ENCODE results near the gene KLHDC3. TPM values are rescaled to one million over a fixed set of nuclear protein-coding genes. Genes with fewer than 3 reads are reported as not detected.
A peak's percentile ranks its signal among the peaks of the same experiment; 100 is the strongest.

KLHDC3 gene
- total and polyA plus RNA-seq, 2 experiments from 2014 or later, result 90.5 to 99.5 TPM

DNA sequence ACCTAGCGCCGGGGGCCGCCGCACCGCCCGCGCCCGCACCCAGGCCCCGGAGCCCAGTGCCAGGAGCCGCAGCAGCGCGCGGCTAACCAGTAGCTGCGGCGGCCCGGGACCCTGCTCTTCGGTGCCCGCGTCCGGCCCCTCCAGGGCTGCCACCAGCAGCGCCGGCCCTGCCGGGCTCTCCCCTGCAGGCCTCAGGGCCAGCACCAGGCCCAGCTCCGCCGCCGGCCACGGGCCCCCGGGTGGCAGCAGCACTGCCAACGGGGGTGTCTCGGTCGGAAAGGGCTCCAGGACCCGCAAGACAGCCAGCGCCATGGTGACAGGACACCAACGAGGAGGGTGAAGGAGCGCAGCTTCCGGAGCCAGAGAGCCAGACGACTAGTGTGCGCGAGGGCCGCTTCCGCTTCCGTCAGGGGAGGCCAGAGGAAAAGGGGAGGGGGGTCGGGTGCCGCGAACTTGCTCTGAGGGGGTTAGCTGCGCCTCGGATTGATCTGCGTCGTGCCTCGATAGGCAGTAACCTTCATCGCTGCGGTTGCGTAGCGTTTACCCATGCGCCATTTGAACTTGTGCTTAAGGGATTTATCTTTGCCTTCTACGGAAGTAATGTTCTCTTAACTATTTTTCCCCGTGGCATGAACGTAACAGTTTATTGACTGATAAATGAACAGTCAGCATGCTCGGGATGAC is 35.1 kb upstream of the KLHDC3 start, which contains the start of gene PEX6:
TSS of gene PEX6 (minus strand) at position 343 of the 684 bp plus-strand sequence. CDS start at position 312, 31 bp downstream.
- no peaks in the 10 kb centered on the region for H3K27me3 ChIP-seq
- DNase-seq (ENCODE audit: low spot score), result peak; percentile 94
- H3K4me2 ChIP-seq, result peak within 1 kb of the TSS; percentile 85
- H3K4me1 ChIP-seq (ENCODE audit: insufficient read depth), result peaks cover 15% of the 10 kb centered on the region
- no peaks in the 10 kb centered on the region for H4K20me1 ChIP-seq (ENCODE audit: insufficient read depth, poor library complexity, severe bottlenecking)
- peak within 1 kb of the TSS; percentile 95 for H3K4me3 ChIP-seq
- WGBS (ENCODE audit: low lambda C conversion rate, missing lambda C conversion rate), result 3% methylated on average over 55 of the region's 59 CpGs
- H3K27ac ChIP-seq, result peak within 1 kb of the TSS; percentile 97
- no peaks in the 10 kb centered on the region for H3K36me3 ChIP-seq (replicated peaks; ENCODE audit: insufficient read depth, low read depth)
- peaks cover 33% of the 10 kb centered on the region for H3K79me2 ChIP-seq
- H3K9me2 ChIP-seq (replicated peaks; ENCODE audit: insufficient read depth), result no peaks in the 10 kb centered on the region
- TF ChIP-seq, protein P1, sequence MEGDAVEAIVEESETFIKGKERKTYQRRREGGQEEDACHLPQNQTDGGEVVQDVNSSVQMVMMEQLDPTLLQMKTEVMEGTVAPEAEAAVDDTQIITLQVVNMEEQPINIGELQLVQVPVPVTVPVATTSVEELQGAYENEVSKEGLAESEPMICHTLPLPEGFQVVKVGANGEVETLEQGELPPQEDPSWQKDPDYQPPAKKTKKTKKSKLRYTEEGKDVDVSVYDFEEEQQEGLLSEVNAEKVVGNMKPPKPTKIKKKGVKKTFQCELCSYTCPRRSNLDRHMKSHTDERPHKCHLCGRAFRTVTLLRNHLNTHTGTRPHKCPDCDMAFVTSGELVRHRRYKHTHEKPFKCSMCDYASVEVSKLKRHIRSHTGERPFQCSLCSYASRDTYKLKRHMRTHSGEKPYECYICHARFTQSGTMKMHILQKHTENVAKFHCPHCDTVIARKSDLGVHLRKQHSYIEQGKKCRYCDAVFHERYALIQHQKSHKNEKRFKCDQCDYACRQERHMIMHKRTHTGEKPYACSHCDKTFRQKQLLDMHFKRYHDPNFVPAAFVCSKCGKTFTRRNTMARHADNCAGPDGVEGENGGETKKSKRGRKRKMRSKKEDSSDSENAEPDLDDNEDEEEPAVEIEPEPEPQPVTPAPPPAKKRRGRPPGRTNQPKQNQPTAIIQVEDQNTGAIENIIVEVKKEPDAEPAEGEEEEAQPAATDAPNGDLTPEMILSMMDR (IDR thresholded peaks at IDR 0.05; ENCODE audit: poor library complexity), result no peak
- no peak for TF ChIP-seq EZH2phosphoT487 (IDR thresholded peaks at IDR 0.05; ENCODE audit: low read depth, severe bottlenecking, unreplicated experiment)
- TF ChIP-seq EZH2 (IDR thresholded peaks at IDR 0.05; ENCODE audit: borderline replicate concordance), result no peak
- no peaks in the 10 kb centered on the region for H3K9me3 ChIP-seq (ENCODE audit: low read depth)
- peak within 1 kb of the TSS; percentile 91 for H2AFZ ChIP-seq

GRCh38 chr6:42979523-42980177 is 34.4 kb upstream of the KLHDC3 start:
- H3K27ac ChIP-seq, result peak overlapping the region; percentile 97
- DNase-seq (ENCODE audit: low spot score), result peak; percentile 30
- H2AFZ ChIP-seq, result peak overlapping the region; percentile 91
- H3K4me2 ChIP-seq, result peak overlapping the region; percentile 85
- peaks cover 33% of the 10 kb centered on the region for H3K79me2 ChIP-seq
- H3K27me3 ChIP-seq, result no peaks in the 10 kb centered on the region
- H4K20me1 ChIP-seq (ENCODE audit: insufficient read depth, poor library complexity, severe bottlenecking), result no peaks in the 10 kb centered on the region
- H3K4me3 ChIP-seq, result peak overlapping the region; percentile 95
- 63% methylated on average over 9 of the region's 9 CpGs for WGBS (ENCODE audit: low lambda C conversion rate, missing lambda C conversion rate)
- TF ChIP-seq, protein P1 (IDR thresholded peaks at IDR 0.05; ENCODE audit: poor library complexity), result no peak
- TF ChIP-seq EZH2 (IDR thresholded peaks at IDR 0.05; ENCODE audit: borderline replicate concordance), result no peak
- H3K9me3 ChIP-seq (ENCODE audit: low read depth), result no peaks in the 10 kb centered on the region
- H3K4me1 ChIP-seq (ENCODE audit: insufficient read depth), result peaks cover 15% of the 10 kb centered on the region
- H3K36me3 ChIP-seq (replicated peaks; ENCODE audit: insufficient read depth, low read depth), result no peaks in the 10 kb centered on the region
- H3K9me2 ChIP-seq (replicated peaks; ENCODE audit: insufficient read depth), result no peaks in the 10 kb centered on the region

DNA sequence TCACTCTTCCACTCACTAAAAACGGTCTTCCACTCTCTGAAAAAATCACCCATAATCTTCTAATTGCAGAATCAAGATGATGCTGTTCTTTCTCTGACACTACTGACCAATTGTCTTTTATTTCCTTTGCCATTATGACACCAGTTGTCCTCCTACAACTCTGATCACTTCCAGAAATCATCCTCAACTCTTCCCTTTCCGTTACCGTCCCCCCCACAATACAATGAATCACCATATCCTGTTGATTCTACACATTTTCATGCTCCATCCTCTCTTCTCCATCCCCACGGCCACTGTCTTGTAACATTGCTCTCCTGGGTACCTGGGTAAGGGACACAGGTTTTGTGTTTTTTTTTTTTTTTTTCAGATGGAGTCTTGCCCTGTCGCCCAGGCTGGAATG is 32.2 kb upstream of the KLHDC3 start:
- DNase-seq (ENCODE audit: low spot score), result no peak
- WGBS (ENCODE audit: low lambda C conversion rate, missing lambda C conversion rate), result 93% methylated on average over 5 of the region's 5 CpGs
- TF ChIP-seq EZH2phosphoT487 (IDR thresholded peaks at IDR 0.05; ENCODE audit: low read depth, severe bottlenecking, unreplicated experiment) (no peak), EZH2 (IDR thresholded peaks at IDR 0.05; ENCODE audit: borderline replicate concordance) (no peak)
- TF ChIP-seq, protein P1 (IDR thresholded peaks at IDR 0.05; ENCODE audit: poor library complexity), result no peak

More for the DNA sequence above, 32.2 kb upstream of the KLHDC3 start:
- peaks cover 41% of the 10 kb centered on the region for H3K79me2 ChIP-seq
- no peaks in the 10 kb centered on the region for H3K27me3 ChIP-seq
- no peak overlapping the region for H3K27ac ChIP-seq
- H3K4me1 ChIP-seq (ENCODE audit: insufficient read depth), result peaks cover 25% of the 10 kb centered on the region
- no peaks in the 10 kb centered on the region for H3K36me3 ChIP-seq (replicated peaks; ENCODE audit: insufficient read depth, low read depth)
- no peak overlapping the region for H2AFZ ChIP-seq
- H4K20me1 ChIP-seq (ENCODE audit: insufficient read depth, poor library complexity, severe bottlenecking), result no peaks in the 10 kb centered on the region
- H3K9me3 ChIP-seq (ENCODE audit: low read depth), result no peaks in the 10 kb centered on the region
- H3K4me2 ChIP-seq, result no peak overlapping the region
- H3K9me2 ChIP-seq (replicated peaks; ENCODE audit: insufficient read depth), result no peaks in the 10 kb centered on the region
- no peak overlapping the region for H3K4me3 ChIP-seq
